Measurements from ENCODE around the gene B4GALT1.

Gene B4GALT1

DNA sequence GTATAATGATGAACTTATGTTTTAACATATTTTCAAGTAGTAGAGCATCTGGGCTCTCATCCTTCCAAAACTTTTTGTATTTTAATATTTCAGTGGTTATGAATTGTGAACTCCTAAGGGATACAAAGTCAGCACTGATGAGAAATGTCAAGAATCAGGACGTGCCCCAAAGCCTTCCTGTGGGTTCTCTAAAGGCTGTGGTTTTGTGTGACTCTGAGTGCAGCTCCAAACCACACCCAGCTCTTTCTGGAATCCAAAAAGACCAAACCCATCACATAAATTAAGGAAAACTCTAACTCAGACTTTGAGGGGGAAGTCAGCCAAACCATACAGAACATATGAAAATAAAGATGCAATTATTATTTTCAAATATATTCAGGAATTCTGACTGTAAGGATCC is 49.8 kb downstream of the B4GALT1 start:
- no peak for DNase-seq

DNA sequence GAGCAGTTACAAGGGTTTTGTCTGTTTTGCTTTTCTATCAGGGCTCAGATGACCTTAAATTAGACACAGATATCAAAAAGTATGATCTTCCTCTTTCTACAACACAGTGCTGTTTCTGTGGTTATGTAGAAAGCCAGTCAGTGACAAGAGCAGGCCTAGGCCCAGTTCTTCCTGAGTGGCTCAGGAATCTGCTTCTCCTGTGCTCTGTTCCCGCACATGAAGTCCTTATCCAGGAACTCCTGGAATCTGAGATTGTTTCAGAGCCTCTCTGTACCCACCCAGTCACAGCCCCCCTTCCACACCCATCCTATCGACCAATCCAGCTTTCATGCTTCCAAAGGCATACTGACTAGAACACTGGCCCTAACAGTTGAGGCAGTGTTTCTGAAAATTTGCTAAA is 50.3 kb downstream of the B4GALT1 start:
- DNase-seq = no peak

DNA sequence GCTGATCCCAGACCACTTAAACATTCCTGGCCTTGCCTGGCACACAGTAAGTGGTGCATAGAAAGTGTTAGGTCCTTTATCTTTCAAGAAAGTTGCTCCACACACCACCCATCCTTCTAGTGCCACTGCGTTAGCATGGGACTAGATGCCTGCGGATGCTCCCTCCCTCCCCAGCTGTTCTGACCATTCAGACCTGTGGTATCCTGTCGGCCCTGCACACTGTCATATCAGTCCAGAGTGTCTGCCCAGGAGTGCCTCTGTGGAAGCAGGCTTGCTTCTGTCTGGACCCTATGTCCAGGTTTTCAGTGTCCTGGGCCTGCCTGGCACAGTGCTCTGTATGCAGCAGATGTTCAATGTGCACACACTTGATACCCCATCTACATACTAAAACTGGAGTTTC is 52.4 kb downstream of the B4GALT1 start:
- DNase-seq = no peak

DNA sequence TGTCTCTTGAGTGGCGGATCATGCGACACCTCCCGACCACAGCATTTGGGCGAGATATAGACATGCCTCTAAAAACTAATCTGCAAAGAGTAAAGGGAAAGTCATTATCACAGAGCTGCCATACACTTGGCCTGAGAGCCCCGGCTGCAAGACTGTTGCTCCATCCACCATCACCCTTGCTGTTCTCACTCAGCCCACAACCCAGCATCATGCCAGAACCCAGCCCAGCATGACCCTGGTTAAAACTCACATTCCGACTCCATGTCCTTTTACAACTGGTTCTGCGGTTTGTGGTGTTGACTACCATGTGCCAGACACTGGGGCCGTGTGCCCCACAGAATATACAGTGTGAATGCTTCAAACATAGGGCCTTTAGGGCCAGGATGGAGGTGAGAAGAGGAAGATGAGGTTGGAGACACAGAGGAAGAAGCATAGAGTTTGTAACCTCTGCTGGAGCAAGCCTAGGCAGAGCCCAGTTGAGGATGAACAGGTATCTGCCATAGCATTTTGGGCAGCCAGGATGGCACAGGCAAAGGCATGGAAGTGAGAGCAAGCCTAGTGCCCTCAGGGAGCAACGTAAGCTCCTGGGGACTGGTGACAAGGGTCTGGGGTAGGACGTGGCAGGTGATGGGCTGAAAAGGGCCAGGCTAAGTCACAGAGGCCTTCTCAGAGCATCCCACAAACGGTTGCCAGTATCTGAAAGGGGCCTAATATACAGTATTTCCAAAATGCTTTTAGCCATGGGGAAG is 53.2 kb downstream of the B4GALT1 start:
- no peak for DNase-seq

DNA sequence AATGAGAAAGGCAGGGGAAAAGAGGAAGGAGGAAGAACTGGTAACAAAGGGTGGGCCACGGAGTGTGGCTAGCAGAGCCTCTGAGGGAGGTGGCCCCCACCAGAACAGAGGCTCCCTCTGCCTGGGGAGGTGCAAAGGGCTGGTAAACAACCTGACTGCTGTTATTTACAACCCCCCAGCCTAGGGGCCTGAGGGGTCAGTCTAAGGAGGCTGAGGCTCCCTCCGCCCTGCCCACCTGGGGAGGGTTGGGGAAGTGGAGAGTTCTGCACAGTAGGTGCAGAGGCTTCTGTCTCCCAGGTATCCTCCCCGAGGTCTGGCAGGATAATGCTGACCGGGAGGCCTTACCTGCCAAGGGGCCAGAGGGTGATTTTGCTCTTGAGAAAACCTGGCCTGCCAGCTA is 55.0 kb downstream of the B4GALT1 start:
- DNase-seq = no peak

DNA sequence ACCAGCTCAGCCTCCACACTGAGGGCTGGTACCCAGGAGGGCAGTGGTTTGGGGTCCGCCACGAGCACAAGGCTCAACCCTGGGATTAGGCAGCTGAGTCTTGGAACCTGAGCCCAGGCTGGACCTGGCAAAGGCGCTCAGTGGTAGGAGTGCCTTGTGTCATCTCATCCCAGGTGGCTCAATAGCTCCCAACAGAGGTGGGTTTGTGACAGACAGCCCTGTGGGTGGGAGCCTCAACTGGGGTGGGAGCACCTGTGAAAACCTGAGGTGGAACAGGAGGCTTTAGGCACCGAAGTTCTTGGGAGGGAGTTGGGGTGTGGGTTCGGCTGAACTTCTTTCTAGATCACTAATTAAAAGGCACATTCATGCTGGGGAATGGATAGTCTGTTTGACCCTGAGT is 55.5 kb downstream of the B4GALT1 start:
- DNase-seq = no peak

DNA sequence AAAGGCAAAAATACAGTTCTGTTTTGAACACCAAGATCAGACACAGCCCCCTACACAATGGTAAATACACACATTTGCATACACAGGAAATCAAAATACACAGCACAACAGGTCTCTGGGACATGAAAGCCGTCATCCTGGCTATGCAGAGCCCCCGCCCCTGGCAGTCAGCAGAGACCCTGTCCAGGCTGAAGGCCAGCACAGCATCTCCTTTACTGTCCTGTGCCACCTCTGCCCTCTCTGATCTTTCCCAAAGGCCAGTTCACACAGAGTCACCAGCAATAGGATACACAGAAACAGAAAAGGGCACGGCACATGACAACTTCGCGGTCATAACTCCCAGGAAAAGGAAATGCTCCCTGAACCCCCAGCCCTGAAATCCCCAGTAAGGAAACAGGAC is 56.5 kb downstream of the B4GALT1 start:
- no peak for DNase-seq

DNA sequence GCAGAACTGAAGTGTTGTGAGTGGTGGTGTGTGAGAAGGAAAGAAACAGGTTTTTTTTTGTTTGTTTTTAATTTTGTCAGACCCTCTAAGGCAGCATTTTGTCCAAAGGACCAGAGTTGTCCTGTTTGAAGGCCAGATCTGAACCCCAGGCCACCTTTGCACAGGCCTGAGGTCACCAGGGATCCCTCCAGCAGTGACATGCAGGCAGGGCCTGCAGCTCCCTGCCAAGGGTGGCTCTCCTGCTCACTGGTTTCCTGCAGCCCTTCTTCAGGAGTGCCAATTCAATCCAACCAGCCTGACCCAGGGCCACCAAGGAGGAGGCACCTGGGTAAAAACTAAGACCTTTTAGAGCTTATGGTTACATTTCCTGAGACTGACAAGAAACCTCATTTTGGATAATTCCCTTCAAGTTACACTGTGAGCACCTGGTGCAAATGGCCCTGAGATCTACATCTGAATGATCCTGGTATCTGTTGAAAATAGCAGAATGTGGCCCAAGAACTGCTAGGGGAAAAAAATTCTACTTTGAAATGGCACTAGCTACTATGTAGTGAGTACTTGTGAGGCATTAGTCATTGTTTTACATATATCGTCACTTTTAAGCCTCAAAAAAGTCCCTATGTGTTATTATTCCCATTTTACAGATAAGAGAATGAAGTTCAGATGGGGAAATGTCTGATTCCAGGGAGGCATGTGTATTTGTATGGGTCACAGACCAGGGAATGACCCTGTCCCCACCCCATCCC is 57.1 kb downstream of the B4GALT1 start:
- no peak for DNase-seq

DNA sequence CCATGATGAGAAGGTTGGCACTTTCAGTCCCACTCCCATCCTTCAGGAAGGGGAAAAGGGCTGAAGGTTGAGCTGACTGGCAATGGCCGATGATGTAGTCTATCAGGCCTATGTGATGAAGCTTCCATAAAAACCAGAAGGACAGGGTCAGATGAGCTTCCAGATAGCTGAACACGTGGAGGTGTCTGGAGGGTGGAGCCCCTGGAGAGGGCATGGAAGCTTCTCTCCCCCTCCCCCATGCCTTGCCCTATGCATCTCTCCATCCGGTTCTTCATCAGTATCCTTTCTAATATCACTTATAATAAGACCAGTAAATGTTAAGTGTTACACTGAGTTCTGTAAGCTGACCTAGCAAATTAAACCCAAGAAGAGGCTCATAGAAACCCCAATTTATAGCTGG is 58.0 kb downstream of the B4GALT1 start:
- no peak for DNase-seq

DNA sequence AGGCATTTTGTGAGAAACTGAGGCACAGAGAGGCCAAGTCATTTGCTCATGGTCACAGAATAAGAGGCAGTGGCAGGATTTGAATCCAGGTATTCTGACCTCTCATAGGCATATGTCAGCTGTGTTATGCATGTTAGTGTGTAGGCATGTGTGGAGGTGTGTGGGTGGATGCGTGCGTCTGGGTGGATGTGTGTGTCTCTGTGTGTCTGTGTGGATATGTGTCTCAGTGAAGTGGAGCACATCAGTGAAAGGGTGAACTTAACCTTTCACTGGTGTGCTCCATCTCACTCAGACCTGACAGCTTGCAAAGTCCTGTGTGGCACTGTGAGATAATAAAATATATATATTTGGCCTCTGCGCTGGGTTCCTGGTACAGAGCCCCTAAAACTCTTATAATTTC is 58.7 kb downstream of the B4GALT1 start:
- no peak for DNase-seq

DNA sequence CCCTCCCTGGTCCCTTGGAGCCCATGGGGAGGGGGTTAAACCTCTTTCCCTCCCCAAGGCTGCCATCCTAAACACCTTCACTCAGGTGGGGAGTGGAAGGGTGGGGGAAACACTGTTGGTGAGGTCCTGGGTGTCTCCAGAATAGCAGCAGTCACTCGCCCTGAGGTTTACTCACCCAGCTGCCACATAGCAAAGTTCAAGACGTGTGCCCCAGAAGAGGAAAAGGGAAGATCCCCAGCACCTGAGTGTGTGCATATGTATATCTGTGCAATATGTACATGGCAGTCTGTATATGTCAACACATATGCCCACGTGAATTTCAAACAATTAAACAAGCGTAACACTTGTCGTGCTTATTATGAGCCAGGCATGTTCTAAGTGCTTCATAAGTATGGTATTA is 59.4 kb downstream of the B4GALT1 start:
- no peak for DNase-seq

DNA sequence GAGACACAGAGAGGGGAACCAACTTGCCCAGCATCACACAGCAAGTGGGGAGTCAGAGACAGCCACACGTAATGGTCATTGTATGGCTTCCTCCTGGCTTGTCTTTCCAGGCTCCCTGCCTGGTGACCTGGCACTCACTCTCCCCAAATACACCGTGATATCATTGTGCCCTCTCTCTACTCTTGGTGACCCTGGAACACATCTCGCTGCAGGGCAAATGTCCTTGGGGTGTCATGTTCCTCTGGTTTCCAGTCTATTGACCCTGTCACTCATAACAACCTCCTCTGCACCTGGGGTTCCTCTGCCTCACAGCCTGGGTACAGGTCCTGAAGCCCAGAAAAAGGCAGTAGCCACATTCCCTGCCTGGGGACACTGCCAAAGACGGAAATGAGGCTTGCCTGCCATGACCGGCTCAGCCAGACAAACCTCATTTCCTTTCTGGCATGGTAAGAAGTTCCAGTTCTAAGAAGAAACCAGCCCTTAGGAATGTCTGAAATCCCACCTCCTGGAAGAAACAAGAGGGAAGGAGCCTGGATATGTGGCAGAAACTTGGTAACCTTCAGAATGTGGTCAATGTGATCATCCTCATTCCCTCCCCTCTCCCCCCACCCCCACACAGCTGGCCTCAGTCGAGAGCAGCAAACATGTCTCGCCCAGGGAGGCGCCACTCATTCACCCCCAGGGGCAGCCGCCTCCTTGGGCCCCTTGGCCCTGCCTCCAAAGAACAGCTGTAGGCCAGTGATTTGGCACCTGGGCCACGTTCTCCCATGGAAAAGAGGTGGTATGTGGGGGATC is 60.1 kb downstream of the B4GALT1 start:
- DNase-seq = no peak

DNA sequence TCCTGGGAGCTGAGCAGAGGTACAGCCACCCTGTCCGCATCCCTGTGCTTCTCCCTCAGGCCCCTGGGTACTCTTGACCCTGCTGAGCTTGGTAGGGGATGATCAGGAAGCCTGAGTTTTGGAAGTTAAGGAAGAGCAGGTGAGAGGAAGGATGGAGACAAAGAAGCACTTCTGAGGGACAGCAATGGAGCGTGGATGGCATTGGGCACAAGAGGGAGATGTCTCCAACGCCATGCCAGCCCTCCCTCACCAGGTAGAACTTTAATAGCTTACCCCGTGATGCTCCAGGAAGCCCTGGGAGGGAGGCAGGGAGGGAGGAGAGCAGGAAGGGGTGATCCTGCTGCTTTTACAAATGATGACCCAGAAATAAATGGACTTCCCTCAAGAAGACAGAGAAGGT is 60.8 kb downstream of the B4GALT1 start:
- no peak for DNase-seq

DNA sequence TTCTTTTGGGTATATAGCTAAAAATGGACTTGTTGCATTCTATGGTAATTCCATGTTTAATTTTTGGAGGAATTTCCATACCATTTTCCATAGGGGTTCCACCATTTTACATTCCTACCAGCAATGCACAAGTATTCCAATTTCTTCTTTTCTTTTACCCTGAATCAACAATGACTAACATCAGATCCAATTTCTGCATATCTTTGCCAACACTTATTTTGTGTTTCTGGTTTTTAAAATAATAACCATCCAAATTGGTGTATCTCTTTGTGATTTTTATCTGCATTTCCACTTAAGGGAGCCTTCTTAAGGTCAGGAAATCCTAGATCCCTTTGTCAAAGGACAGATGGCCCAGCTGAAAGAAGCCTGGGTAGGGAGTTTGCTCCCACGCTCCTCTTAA is 61.2 kb downstream of the B4GALT1 start:
- no peak for DNase-seq

DNA sequence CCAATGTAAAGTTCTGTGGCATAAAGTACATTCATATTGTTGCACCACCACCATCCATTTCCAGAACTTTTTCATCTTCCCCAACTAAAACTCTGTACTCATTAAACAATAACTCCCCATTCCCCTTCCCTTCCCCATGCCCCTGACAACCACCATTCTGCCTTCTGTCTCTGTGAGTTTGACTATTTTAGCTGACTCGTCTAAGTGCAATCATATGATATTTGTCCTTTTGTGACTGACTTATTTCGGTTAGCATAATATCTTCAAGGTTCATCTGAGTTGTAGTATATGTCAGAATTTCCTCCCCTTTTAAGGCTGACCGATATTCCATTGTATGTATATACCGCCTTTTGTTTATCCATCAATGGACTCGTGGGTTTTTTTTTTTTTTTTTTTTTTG is 61.6 kb downstream of the B4GALT1 start:
- no peak for DNase-seq

DNA sequence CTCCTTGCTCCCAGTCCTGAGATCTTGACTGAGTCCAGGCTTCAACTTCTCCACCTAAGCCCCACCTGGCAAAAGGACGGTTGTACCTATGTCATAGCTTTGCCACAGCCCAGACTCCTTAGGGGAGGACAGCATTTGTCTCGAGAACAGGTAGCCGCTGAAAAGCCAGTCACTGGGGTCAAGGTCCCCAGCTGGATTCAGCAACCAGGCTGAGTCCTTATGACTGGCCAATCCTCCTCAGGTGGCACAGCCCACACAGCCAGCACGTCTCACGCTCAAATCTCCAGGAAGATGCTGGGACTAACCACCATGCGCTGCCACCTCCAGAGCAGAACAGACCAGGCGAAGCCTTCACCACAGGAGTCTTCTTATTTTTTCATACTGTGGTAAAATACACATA is 62.7 kb downstream of the B4GALT1 start:
- no peak for DNase-seq

DNA sequence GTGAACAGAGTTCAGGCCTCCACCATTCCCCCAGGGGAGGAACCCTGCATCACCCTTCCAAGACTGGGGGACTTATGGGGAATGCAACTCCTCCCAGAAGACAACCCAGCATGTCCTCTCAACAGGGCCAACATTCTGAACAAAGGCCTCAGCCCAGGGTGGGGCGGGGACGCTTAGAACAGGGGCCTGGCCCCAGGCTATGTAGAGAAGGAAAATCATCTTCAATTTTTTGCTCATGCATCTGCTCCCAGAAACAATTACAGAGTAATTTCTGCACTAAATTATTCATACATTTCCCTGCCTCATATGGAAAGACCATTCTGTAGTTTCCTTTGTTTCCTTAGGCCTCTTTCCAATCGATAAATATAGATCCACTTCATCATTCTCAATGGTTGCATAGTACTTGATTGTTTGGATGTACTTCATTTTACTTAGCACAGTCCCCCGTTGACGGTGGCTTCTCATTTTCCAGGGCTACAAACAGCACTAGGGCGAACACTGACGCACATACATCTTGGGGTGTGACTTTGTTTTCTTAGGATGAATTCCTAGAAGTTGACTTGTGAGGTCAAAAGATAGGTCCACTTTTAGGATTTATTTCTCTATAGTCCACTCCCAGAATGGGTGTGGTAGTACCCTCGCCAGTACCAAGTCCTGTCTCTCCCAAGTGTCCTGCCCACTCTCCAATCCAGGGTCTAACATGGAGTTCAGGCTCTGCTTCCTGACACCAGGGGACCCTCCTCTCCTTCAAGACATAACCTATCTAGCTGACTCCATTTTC is 63.4 kb downstream of the B4GALT1 start:
- no peak for DNase-seq

DNA sequence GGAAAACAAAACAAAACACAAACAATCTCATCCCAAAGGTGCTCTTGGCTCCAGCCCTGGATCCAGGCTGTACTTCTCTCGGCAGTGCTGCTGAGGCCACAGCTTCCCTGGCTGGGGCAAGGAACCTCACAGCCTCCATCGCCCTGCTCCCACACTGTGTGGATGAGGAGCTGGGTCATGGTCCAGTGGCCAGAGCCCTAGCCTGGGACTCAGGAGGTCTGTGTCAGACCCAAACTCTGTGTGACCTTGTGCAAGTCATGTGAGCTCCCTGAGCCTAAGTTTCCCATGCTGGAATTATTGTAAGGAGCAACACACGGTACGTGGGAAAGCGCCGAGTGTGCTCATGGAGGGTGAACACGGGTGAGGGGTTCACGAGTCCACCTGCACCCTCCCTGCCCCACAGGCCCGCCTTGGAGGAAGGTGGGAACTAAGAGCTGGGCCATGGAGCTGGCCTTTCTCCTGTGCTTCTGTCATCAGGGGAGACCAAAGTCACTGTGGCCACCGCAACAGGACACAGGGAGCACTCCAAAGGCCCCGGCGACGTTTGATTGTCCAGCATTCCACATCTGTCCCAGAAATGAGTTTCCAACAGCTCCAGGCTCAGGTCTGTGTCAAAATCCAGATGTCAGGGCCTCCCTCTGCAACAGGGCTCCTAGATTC is 64.5 kb downstream of the B4GALT1 start:
- DNase-seq = no peak

DNA sequence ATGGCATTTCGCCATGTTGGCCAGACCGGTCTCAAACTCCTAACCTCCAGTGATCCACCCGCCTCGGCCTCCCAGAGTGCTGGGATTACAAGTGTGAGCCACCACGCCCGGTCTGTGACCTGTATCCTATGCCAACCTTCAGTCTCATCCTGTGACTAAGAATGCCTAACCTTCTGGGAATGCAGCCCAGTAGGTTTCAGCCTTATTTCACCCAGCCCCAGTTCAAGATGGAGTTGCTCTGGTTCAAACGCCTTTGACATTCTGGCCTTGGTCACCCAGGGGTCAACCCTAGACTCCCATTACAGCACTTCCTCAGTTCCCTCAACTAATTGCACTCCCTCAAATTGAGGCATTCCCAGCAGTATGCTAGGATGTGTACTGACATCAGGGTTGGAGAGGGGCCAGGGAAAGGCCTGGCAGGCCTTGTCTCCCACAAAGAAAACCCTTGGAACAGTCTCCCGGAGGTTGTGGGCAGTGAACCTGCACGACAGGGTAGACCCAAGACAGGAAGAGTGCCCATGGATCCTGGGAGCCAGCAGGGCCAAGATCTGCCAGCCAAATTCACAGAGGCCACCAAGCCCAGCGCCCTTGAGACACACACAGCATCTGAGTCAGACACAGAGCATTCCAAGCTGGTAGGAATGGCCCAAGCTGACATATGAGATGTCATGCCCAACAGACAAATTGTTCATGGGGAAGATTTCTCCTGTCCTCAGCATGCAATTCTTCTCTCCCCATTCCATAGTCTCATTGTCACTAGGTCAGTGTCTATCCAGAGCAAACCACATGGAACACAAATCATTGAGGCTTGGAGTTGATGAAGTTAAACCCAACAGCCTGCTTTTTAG is 65.8 kb downstream of the B4GALT1 start:
- DNase-seq = no peak

DNA sequence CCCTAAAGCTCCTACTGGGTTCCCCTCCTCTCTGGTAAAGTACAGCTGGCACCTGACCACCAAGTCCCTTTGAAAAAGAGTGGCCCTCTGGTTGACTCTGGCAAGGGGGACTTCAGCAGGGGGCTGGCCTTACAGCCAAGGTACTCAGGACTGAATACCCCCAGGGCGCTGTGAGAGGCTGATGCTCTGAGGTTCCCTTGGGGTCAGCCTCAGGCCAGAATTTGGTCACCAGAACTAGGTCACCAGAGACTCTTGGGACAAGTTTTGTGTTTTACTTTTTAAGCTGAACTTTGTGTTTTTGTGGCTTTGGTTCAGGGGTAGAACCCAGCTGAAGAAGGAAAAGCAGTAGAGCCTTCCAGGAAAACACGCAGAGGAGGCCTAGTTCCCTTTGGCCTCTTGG is 67.4 kb downstream of the B4GALT1 start:
- DNase-seq = no peak

DNA sequence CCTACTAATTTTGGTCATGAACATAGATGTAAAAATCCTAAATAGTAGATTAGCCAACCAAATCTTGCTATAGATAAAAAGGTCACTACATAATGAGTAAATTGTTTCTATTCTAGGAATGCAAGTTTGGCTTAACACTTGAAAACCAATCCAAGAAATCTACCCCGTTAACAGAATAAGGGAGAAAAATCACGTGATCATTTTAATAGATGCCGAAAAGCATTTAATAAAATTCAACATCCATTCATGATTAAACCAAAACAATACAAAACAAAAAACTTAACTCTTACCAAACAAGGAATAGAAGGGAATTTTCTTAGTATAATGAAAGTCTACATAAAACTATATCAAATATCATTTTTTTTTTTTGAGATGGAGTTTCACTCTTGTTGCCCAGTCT is 69.9 kb downstream of the B4GALT1 start:
- no peak for DNase-seq

DNA sequence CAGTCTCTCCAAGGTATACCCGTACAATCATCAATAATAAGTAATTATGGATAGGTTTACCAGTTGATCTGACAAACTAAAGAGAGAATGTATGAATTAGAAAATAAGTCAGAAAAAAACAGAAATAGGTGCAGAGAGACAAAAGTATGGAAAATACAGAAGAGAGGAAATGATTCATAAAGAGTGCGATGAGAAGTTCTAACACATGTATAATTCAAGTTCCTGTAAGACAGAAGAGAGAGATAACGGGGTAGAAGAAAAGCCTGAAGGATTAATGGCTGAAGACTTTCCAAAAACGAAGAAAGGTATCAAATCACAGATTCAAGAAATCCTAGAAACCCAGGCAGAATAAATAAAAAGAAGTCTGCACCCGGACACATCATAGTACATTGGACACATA is 74.5 kb downstream of the B4GALT1 start:
- no peak for DNase-seq

Measured in GF-D8 (cell line).